Stimulated activated CD8-positive, alpha-beta memory T cell treated with anti-CD3 and anti-CD28 coated beads, Interleukin-7, amount 100 ng/mL, for 24 hours (primary cell): ENCODE measurements around the gene GRM4.
"Not testable (repeated sequence)": the region's sequence is repeated elsewhere in the genome, so short reads cannot be mapped to it uniquely, and the experiment has no call there.

Source experiments
- DNase-seq: peaks from one replicate; pipeline ENCODE4 v3.0.0-alpha.2; 2020; ENCODE audit warnings: low read depth

Gene GRM4

DNA sequence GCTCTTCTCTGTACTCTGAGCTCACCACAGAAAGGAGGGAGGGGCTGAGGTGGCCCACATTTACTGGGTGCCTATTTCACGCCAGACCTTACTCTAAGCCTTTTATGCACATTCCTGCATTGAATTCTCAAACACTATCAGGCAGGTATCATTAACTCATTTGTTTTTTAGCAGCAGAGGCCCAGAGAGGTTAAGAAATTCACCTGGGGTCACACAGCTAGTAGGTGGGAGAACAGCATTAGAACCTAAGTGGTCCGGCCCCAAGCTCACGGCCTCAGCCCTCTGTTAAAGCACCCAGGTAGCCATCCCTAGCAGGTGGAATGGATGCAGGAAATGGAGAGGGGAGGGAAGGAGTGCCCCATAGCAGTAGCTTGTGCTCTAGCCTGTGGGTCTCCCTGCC is 84.5 kb downstream of the GRM4 start:
- no peak for DNase-seq

- no peak for DNase-seq
These were observed 86.0 kb downstream of the GRM4 start for GRCh38 chr6:34059914-34060313.

GRCh38 chr6:34059136-34059731 is 86.7 kb downstream of the GRM4 start:
- no peak for DNase-seq

DNA sequence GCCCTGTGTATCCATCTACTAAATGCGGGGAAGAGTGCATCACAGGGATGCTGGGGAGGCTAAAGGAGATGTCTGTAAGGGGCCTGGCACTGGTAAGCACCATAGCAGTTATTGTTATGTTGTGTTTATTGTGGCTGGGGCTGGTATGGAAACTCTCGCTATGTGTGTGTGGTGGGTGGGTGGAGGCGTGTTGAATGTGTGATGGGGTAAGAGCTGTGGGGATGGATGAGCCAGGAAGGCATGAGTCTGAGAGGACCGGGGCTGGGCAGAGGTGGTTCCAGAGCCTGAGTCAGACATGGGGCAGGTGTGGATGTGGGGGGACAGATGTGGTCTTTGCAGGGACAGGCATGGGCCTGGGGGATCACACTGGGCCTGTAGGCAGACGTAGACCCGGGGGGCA is 88.1 kb downstream of the GRM4 start:
- no peak for DNase-seq

- no peak for DNase-seq
These were observed 88.7 kb downstream of the GRM4 start for GRCh38 chr6:34057191-34057590.

DNA sequence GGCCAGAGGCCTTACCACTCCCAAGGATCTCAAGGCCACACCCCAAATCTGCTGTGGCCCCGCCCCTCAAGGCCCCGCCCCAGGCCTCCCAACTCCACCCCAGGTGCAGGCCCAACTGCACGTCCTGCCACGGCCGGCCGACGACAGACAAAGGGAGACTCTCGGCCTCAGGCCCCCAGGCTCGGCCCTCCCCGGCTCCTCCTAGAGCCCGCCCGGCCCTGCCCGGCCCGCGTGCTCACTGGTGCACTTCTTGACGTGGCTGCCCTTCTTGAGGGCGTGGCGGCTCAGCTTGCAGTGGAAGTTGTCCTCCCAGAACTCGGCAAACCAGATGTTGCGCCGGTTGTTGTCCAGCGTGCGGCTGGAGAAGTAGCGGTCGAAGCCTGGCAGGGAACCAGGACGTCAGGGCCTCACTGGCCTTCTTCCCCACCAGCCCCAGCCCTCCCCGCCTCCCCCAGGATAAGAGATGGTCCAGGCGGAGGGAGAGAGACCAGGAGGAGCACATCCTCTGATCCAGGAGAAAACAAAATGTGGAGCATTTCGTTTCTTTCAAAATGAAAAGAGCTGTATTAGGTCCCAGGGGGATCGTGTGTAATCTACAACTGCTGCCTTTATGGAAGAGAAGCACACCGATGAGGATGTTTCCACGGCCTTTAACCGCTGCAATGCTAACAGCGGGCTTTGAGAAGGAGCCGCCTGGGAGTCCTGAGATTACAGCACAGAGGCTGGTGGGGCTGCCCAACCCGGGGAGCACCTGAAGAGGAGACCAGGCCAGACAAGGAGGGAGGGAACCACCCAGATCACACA is 89.4 kb downstream of the GRM4 start:
- no peak for DNase-seq

DNA sequence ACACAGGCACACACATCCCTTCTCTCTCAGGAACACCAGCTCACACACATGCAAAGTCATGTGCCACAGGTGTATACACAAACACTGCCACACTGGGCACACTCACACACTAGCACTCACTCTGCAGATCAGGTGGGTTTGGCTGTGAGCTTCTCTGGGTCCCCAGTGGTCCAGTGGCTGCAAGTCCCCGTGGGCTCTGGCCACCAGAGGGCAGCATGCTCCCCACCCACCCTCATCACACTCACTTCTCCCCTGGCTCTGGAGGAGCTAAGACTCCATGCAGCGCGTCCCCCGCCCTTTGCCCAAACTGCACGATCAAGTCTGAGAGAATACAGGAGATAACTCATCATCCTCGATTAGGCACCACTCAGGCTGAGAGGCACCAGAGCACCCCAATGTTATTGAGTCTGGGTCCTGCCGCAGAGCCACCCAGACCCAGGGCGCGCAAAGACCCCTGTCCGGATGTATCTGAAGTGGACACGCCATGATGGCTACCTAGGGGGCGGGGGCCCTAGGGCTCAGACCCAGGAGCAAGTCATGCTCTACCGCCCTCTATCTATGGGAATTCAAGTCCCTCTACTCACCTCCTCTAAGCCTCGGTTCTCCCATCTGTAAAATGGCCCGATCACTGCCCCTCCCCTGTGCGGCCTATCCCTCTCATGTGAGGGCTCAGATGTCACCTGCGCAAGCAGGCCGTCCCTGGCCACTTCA is 90.5 kb downstream of the GRM4 start:
- peak; percentile 35 for DNase-seq

- DNase-seq = no peak
These were observed 92.2 kb downstream of the GRM4 start for GRCh38 chr6:34053721-34054120.

GRCh38 chr6:34052918-34053608 is 92.8 kb downstream of the GRM4 start:
- DNase-seq = no peak

GRCh38 chr6:34052071-34052825 is 93.6 kb downstream of the GRM4 start:
- no peak for DNase-seq

- DNase-seq = no peak
These were observed 94.5 kb downstream of the GRM4 start for GRCh38 chr6:34051331-34051919.

DNA sequence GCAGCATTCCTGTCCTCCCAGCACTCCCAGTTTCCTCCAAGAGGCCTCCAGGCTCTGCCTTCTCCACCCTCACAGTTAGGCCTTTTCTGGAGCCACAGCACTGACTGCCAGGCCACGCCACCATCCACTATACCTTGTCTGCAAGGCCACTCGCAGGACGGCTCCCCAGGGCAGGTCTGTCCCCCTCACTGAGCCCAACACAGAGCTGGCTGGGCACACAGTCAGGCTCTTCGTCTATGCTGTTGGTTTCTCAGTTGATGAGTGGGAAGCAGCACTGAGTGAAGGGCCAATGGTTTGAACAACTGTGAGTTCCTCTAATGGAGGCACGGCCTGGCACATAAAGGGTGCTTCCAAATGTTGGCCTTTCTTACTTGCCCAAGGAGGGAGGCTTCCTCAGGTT is 95.2 kb downstream of the GRM4 start:
- no peak for DNase-seq

DNA sequence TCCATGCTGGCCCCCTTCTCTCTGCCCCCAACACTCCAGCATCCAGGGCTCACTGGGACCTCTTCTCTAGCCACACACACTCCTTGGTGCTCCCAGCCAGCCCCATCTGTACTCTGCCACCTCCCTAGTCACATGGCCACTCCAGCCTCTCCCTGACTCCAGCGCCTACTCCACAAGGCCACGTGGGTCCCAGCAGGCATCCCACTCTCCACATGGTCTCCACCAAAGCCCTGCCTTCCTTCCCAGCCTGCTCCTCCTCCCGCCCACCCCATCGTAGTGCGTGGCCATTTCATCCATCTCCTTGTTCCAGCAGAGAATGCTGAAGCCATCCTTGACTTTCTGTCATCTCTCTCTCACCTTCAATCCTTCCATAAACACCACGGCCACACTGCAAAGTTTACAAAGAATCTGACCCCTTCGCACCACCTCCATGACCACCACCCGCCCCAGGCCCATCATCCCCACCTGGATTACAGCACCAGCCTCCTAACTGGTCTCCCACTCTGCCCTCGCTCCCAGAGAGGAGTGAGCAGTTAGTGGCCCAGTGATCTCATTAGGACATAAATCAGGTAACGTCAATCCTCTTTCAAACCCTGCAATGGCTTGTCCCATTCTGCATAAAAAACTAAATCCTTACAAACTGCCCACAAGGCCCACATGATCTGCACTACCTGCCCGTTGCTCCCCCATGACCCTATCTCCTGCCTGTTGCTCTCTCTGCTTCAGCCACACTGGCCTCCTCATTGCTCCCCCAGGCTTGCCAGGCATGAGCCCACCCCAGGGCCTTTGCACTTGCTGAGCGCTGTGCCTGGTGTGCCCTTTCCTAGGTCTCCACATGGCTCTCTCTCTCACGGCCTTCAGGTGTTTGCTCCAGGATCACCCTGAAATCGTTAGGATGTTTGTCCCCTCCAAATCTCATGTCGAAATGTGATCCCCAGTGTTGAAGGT is 96.2 kb downstream of the GRM4 start:
- no peak for DNase-seq

- no peak for DNase-seq
These were observed 97.7 kb downstream of the GRM4 start for GRCh38 chr6:34047913-34048867.

DNA sequence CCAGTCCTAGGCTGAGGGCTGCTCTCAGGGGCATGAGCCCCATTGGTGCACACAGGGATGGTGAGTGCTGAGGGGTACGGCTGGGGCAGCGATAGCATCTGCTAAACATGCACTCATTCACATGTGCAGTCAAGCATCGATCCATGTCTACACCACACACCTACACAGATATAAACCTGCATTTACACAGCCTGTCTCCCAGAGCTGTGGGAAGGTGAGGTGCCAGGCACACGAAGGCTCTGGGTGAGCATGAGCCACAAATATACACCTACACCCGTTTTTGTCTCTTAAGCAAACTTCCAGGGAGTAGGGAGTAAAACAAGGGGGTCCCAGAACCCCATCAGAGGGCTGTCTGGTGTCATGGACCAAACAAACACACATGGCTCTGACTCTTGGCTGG is 99.3 kb downstream of the GRM4 start:
- no peak for DNase-seq

DNA sequence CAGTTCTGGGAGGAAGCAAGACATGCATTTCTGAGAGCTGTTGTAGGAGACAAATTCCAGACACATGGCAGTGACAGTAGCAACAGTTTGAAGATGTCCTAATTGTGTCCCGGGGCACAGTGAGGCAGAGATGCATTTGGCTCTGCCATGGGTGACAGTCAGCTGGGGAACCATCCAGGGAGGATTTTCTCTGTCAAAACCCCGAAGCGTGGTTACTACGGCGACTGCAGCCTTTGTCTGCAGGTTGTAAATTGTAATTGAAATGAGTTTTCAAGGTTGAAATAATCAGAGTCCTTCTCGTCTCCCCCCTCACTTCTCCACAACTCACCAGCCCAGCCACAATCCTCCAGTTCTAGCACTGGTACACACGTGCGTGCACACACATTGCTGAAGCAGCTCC is 100.1 kb downstream of the GRM4 start:
- no peak for DNase-seq

DNA sequence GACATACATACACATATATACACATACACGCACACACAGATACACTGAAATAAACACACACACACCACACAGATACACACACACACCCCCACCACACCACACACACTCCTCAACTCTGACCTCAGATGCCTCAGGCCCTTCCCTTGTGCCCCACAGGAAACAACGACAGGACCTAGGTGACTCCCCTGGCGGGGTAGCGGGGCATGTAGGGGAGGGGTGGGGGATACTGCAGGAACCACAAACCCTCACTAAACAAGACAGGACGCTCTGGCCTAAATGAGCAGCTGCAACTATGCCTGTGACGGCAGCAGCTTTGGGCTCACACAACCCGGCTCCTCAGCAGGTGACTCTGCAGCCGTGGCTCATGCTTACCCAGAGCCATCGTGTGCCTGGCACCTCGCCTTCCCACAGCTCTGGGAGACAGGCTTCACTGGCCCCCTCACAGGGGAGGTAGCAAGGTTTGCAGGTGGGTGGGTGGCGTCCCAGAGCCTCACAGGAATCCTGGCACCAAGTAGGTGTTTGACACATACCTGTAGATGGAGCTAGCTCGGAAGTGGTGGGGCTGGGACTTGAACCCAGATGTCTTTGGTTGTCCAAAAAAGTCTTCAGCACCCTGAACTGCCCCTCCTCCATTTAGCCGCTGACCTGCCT is 100.8 kb downstream of the GRM4 start:
- no peak for DNase-seq

GRCh38 chr6:34043359-34043758 is 102.5 kb downstream of the GRM4 start:
- DNase-seq = no peak

DNA sequence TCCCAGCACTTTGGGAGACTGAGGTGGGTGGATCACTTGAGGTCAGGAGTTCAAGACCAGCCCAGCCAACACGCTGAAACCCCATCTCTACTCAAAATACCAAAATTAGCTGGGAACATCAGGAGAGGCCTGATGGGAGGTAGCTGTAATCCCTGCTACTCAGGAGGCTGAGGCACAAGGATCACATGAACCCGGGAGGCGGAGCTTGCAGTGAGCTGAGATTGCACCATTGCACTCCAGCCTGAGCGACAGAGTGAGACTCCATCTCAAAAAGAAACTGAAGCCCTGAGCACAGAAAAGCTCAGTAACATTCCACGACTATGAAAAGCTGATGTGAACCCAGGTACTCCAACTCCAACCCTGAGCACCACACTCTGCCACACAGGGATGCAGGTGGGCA is 103.9 kb downstream of the GRM4 start:
- DNase-seq = not testable (repeated sequence)
